Keratinocyte (primary cell): ENCODE results near the gene TRIM6. TPM values are rescaled to one million over a fixed set of nuclear protein-coding genes. Genes with fewer than 3 reads are reported as not detected.

ENCODE experiments used
- DNase-seq: peaks from one replicate; pipeline ENCODE4 v3.0.0-alpha.2; 2011; ENCODE audit warnings: low read depth, missing footprints, low spot score
- FAIRE-seq: peaks from 2 replicates; lab custom pipeline; 2011; peaks lifted over from hg19 to GRCh38; lab: Jason Lieb, UNC
- H2AFZ ChIP-seq: 2 replicates; pipeline ENCODE4 v1.6.0; 2012; ENCODE audit warnings: low read length, control low read depth, inconsistent platforms; ENCODE audit not compliant: control insufficient read depth
- H3K27ac ChIP-seq: 2 replicates; pipeline ENCODE4 v1.5.1; 2011; ENCODE audit warnings: low read length; ENCODE audit not compliant: control insufficient read depth, insufficient read depth
- H3K27me3 ChIP-seq: 3 replicates; pipeline ENCODE4 v1.6.0; 2011; ENCODE audit warnings: low read length; ENCODE audit not compliant: control insufficient read depth, insufficient read depth; ENCODE audit errors: extremely low read depth
- H3K36me3 ChIP-seq, 2 experiments: 2 replicates in 1 of 2; 3 replicates in 1 of 2; pipeline ENCODE4 v1.5.1; 2011; ENCODE audit warnings: low read length in 2 of 2, mild to moderate bottlenecking in 1 of 2; ENCODE audit not compliant: control insufficient read depth in 2 of 2, insufficient read depth in 2 of 2; ENCODE audit errors: extremely low read depth in 1 of 2
- H3K4me1 ChIP-seq: 3 replicates; pipeline ENCODE4 v1.5.1; 2011; ENCODE audit warnings: low read length; ENCODE audit not compliant: control insufficient read depth, insufficient read depth; ENCODE audit errors: extremely low read depth
- H3K4me2 ChIP-seq: 3 replicates; pipeline ENCODE4 v1.6.0; 2011; ENCODE audit warnings: low read depth, low read length; ENCODE audit not compliant: control insufficient read depth, insufficient read depth; ENCODE audit errors: extremely low read depth
- H3K4me3 ChIP-seq, 3 experiments: fragments of 200-600 bp in 1 of 3; sonication (generic) in 1 of 3; 2 replicates in 2 of 3; 3 replicates in 1 of 3; pipeline ENCODE4 v1.5.1; 2011 to 2016; ENCODE audit warnings: low read length in 3 of 3, mild to moderate bottlenecking in 3 of 3, control low read depth in 2 of 3, inconsistent platforms in 1 of 3, low read depth in 1 of 3, mixed read lengths in 1 of 3, mixed run types in 1 of 3, moderate library complexity in 1 of 3; ENCODE audit not compliant: control insufficient read depth in 2 of 3, insufficient read depth in 2 of 3; ENCODE audit errors: extremely low read depth in 1 of 3
- H3K79me2 ChIP-seq: 2 replicates; pipeline ENCODE4 v1.6.0; 2012; ENCODE audit warnings: low read length; ENCODE audit not compliant: control insufficient read depth, insufficient read depth
- H3K9ac ChIP-seq: 3 replicates; pipeline ENCODE4 v1.6.0; 2011; ENCODE audit warnings: low read length; ENCODE audit not compliant: control insufficient read depth, insufficient read depth; ENCODE audit errors: extremely low read depth
- H3K9me1 ChIP-seq: 3 replicates; pipeline ENCODE4 v1.6.0; 2011; ENCODE audit warnings: low read length; ENCODE audit not compliant: control insufficient read depth, insufficient read depth; ENCODE audit errors: extremely low read depth
- H3K9me3 ChIP-seq: 2 replicates; pipeline ENCODE4 v1.5.1; 2012; ENCODE audit warnings: low read depth, low read length; ENCODE audit not compliant: control insufficient read depth
- H4K20me1 ChIP-seq: 3 replicates; pipeline ENCODE4 v1.6.0; 2011; ENCODE audit warnings: low read length; ENCODE audit not compliant: control insufficient read depth, insufficient read depth; ENCODE audit errors: extremely low read depth
- CTCF ChIP-seq, 3 experiments: IDR thresholded peaks in 1 of 3; conservative IDR thresholded peaks in 1 of 3; optimal IDR thresholded peaks in 1 of 3; 2 replicates in 2 of 3; 3 replicates in 1 of 3; pipeline versions ENCODE3 to v1.5.1; 2011; ENCODE audit warnings: low read length in 3 of 3, mild to moderate bottlenecking in 3 of 3, moderate library complexity in 2 of 3, control low read depth in 1 of 3, inconsistent platforms in 1 of 3; ENCODE audit not compliant: insufficient read depth in 2 of 3; ENCODE audit errors: extremely low read depth in 1 of 3
- EZH2 ChIP-seq: IDR thresholded peaks from one replicate; pipeline ENCODE4 v1.6.1; 2012; ENCODE audit warnings: inconsistent platforms, mild to moderate bottlenecking, low read length, moderate library complexity
- dilution Hi-C: fragments of 300-500 bp; cut with MboI; formaldehyde crosslinking; loops from one replicate; pipeline ENCODE4 v1.7.0; 2020; ENCODE audit warnings: low sequenced_read_pairs; ENCODE audit not compliant: extremely low pct_ligation_motif_present
- polyA plus RNA-seq, 5 experiments: library from polyadenylated mRNA; depleted of rRNA in 3 of 5; stranded (reverse) in 3 of 5; stranded (forward) in 1 of 5; unstranded in 1 of 5; fragments of >200 nt; gene quantifications; 1 replicate in 1 of 5; 2 replicates in 3 of 5; 3 replicates in 1 of 5; pipeline versions ENCODE4 v1.2.1 to v1.2.3, GENCODE V29; 2011 to 2012; ENCODE audit warnings: missing spikeins in 2 of 5, low read depth in 1 of 5, low replicate concordance in 1 of 5

Gene TRIM6
- polyA plus RNA-seq, 1 donor (not counting 4 experiments of a cell fraction or from before 2014, with no cell fraction given): 5.2 TPM

DNA sequence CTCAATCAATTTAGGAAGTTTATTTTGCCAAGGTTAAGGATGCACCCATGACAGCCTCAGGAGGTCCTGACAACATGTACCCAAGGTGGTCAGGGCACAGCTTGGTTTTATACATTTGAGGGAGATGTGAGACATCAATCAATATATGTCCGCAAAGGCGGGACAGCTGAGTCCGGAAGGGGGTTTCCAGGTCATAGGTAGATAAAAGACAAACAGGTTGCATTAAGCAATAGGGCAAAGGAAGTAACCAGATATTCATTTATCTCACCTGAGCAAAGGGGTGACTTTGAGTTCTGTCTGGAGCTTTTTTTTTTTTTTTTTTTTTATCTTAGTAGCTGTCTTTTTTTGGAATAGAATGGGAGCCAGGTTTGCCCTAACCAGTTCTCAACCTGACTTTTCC lies 26.4 kb downstream of the TRIM6 start:
- no peak for FAIRE-seq
- H3K9me1 ChIP-seq: no peaks in the 10 kb centered on the region
- H4K20me1 ChIP-seq: no peaks in the 10 kb centered on the region
- DNase-seq: no peak
- H3K4me2 ChIP-seq: no peak overlapping the region
- TF ChIP-seq CTCF (optimal IDR thresholded peaks at IDR 0.05 in 1 of 3, IDR thresholded peaks at IDR 0.05 in 1 of 3, conservative IDR thresholded peaks at IDR 0.05 in 1 of 3; ENCODE audit: extremely low read depth in 1 of 3, insufficient read depth in 2 of 3, low read length in 3 of 3): no peak
- no peak for TF ChIP-seq EZH2
- H2AFZ ChIP-seq: no peak overlapping the region
- no peak overlapping the region for H3K4me3 ChIP-seq
- no peaks in the 10 kb centered on the region for H3K9me3 ChIP-seq
- H3K27me3 ChIP-seq: no peaks in the 10 kb centered on the region
- no peaks in the 10 kb centered on the region for H3K36me3 ChIP-seq
- no peaks in the 10 kb centered on the region for H3K79me2 ChIP-seq
- no peak overlapping the region for H3K27ac ChIP-seq
- dilution Hi-C loops: no loop called here
- peaks cover 52% of the 10 kb centered on the region for H3K4me1 ChIP-seq
- no peak overlapping the region for H3K9ac ChIP-seq

DNA sequence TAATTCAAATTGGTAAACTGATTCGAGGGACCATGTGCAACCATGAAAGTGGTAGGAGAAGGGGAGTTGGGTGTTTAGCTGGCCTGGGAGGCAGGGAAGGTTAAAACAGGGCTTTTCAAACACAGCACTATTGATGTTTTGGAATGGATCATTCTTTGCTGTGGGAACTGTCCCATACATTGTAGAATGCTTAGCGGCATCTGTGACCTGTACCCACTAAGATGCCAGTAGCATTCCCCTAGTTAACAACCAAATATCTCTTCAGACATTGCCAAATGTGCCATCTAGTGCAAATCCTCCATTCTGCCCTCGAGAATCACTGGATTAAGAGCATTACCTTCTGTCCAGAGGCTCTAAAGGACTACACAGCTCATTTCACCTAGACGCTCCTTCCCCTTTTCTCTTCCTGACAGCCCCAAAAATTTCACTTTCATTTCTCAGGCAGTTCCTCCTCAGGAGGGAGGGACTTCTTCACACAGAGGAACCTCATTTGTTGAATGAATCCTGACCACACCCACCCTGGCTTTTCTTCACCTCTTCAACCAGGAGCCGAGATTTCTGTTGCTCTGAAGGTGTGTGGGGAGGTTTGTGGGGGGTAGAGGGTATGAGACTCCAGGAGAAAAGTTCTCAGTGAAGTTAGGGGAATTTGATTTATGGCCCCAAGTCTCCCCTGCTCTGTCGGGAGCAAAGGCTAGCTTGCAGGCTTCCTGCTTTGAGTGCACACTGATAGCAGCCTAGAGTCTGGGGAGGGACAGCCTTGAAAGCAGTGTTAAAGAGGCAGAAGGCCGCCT lies 28.2 kb downstream of the TRIM6 start, which contains the start of gene TRIM34:
TSS of gene TRIM34 (plus strand) at position 513 of the 791 bp plus-strand sequence. CDS start 7,331 bp downstream, outside the sequence.
- Histone ChIP-seq H3K9me1 (no peaks in the 10 kb centered on the region), H2AFZ (peak within 1 kb of the TSS; percentile 87), H3K27me3 (no peaks in the 10 kb centered on the region), H3K36me3 (no peaks in the 10 kb centered on the region), H3K9ac (peak within 1 kb of the TSS; percentile 84), H3K4me3 (peak within 1 kb of the TSS; percentile 55 to 92 (median 90)), H3K27ac (peak within 1 kb of the TSS; percentile 74), H3K79me2 (no peaks in the 10 kb centered on the region), H3K9me3 (no peaks in the 10 kb centered on the region), H4K20me1 (no peaks in the 10 kb centered on the region), H3K4me2 (peak within 1 kb of the TSS; percentile 100), H3K4me1 (peaks cover 43% of the 10 kb centered on the region)
- FAIRE-seq: peak; percentile 92
- TF ChIP-seq EZH2 (no peak), CTCF (optimal IDR thresholded peaks at IDR 0.05 in 1 of 3, IDR thresholded peaks at IDR 0.05 in 1 of 3, conservative IDR thresholded peaks at IDR 0.05 in 1 of 3; ENCODE audit: extremely low read depth in 1 of 3, insufficient read depth in 2 of 3, low read length in 3 of 3) (no peak)
- no peak for DNase-seq
- dilution Hi-C loops: no loop called here
